ENCODE results near the gene TBL1Y.
"Not testable (repeated sequence)": the region's sequence is repeated elsewhere in the genome, so short reads cannot be mapped to it uniquely, and the experiment has no call there.

TBL1Y gene

DNA sequence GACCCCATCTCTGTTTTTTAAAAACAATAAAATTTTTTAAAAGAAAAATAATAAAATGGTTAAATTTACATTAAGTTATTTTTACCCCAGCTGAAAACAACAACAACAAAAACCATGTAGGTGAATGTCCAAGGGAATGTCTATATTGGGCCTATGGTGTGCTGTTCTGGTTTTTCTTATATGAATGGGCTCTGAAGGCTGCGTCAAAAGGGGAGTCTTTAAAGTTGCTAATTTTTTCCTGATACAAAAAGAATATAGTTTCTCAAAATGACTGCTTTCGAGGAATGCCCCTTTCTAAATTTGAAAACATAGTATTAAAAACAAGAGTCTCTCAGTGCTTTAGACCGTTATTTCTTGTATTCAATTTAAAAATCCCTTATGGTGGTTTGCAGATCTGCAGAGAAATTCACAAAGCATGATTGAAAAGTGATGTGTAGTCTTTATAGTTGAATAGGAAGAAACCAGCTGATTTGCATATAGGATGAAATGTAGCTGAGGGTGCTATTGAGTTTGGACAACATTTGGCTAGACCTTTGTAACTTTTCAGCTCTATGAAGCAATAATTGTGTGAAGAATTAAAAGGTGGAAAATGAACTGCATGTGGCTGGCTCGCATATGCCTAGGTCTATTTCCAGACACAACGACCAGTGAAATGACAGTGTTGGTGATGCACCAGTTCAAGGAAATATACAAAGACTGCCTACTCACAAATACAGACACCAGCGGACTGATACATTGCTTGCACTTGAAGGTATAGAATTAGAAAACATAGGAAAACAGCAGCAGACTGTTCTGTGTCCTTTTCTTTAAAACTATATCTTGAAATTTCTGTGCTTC, 107.0 kb downstream of the TBL1Y start:
- in situ Hi-C loops (cut with HindIII; ENCODE audit: low pct_ligation_motif_present, low pct_unique_long_range_greater_than_20kb, low sequenced_read_pairs): no loop called here
- no peak for DNase-seq

DNA sequence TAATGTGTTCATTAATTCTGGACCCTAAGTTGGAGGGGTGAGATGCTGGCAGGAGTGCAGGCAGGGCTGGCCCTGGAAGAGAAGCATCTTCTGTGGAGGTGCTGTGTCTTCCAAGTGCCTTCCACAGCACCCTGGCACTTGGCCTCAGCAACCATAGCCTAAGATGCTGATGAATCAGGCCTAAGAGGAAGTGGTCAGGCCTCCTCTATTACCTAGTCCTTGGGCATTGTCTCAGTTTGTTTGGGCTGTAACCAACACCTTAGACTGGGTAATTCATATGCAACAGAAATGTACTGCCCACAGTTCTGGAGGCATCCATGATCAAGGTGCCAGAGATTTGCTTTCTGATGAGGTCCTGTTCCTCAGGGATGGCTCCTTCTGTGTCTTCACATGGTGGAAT, 128.5 kb downstream of the TBL1Y start:
- in situ Hi-C loops (cut with HindIII; ENCODE audit: low pct_ligation_motif_present, low pct_unique_long_range_greater_than_20kb, low sequenced_read_pairs): no loop called here
- no peak for DNase-seq

DNA sequence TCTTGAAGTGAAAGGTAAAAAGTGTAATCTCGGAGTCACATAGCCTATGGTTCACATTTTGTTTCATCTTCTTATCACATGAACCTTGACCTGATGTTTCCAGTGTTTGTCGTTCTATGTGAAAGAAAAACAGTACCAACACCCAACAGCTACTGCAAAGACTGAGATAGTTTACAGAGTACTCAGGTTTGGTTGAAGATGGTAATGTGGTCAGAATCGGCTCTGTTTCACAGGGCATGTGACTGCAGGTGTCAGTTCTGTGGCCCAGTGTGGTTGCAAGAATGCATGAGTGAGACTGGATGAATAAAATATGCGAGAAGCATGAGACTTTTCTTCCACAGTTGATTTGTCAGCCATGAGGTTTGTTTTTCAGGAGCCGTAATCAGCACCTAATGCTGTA, 130.2 kb downstream of the TBL1Y start:
- DNase-seq: no peak
- in situ Hi-C loops (cut with HindIII; ENCODE audit: low pct_ligation_motif_present, low pct_unique_long_range_greater_than_20kb, low sequenced_read_pairs): no loop called here

DNA sequence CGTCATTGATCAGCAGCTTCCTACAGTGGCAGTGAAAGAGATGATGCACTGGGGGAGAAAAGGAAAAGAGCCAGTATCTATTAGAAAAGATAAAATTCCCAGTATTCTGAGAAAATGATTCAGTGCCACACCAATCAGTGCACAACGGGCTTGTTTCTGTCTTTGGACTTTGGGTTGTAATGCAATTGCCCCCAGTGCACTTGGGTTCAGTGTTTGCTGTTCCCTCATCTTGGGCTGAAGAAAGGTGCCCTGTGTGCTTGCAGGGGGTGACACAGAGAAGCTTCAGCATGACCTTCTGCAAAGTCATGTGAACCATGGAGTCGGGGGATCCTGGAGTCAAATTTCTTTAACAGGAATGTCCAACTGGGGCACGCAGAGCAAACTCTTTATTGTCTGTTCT, 131.5 kb downstream of the TBL1Y start:
- in situ Hi-C loops (cut with HindIII; ENCODE audit: low pct_ligation_motif_present, low pct_unique_long_range_greater_than_20kb, low sequenced_read_pairs): no loop called here
- no peak for DNase-seq

DNA sequence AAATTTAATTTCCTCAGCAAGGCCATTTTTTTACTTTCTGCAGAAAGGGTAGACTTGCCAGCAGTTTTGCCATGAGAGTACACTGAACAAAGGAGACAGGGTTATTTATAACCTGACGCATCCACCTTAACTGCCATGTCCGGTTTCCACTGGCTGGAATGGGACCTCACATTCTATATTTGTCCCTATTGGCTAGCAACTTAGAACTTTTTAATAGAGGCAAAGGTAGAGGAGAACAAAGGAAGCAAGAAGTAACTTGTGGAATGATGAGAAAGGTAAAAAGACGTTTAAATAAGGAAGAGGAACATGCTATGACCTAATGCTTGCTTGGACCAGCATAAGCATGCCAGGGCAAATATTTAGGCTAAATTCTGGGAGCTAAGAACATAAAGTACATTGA, 142.0 kb downstream of the TBL1Y start:
- in situ Hi-C loops (cut with HindIII; ENCODE audit: low pct_ligation_motif_present, low pct_unique_long_range_greater_than_20kb, low sequenced_read_pairs); DNase-seq: not testable (repeated sequence)

DNA sequence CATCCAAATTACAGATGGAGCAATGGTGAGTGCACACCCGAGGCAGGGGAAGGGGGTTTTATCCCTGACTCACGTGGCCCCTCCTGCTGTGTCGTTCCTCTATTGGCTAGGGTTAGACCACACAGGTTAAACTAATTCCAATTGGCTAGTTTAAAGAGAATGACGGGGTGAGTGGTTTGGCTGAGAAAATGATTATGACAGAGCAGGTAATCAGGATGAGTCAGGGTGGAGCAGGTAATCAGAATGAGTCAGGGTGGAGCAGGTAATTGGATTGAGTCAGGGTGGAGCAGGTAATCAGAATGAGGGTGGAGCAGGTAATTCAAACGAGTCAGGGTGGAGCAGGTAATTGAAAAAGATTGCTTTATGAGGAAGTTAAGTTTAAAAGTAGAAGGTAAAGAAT, 146.4 kb downstream of the TBL1Y start:
- no peak for DNase-seq
- in situ Hi-C loops (cut with HindIII; ENCODE audit: low pct_ligation_motif_present, low pct_unique_long_range_greater_than_20kb, low sequenced_read_pairs): no loop called here

DNA sequence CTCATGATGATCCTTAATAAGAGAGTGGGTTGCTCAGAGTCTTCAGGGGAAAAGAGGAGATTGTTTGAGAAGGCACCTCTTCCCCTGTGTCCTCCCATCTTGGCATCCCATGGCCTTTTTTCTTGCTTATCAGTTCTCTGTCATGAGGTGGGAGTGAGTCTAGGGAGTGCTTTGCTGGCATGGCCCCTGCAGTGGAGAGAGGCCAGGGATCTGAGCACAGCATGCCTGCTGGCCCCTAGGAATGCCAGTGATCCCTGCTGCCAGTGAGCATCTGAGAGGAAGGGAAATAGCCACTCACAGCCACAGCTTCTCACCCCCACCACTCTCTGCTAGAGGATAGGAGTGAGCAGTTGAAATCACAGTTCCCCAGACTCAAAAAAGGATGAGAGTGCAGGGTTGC, 168.2 kb downstream of the TBL1Y start:
- DNase-seq: no peak
- in situ Hi-C loops (cut with HindIII; ENCODE audit: low pct_ligation_motif_present, low pct_unique_long_range_greater_than_20kb, low sequenced_read_pairs): no loop called here

DNA sequence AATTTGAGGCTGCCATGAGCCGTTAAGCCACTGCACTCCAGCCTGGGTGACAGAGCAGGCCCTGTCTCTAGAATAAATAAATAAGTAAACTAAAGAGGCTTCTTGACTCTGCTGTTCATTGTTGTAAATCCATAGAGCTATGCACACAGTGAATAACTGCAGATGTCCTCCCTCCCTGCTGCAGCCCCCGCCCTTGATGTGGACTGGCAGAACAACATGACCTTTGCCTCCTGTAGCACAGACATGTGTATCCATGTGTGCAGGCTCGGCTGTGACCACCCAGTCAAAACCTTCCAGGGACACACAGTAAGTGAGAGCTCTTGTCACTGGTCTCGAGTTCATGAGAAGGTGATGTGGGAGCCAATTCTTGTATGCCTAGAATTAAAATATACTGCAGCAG, 170.1 kb downstream of the TBL1Y start:
- in situ Hi-C loops (cut with HindIII; ENCODE audit: low pct_ligation_motif_present, low pct_unique_long_range_greater_than_20kb, low sequenced_read_pairs); DNase-seq: not testable (repeated sequence)

DNA sequence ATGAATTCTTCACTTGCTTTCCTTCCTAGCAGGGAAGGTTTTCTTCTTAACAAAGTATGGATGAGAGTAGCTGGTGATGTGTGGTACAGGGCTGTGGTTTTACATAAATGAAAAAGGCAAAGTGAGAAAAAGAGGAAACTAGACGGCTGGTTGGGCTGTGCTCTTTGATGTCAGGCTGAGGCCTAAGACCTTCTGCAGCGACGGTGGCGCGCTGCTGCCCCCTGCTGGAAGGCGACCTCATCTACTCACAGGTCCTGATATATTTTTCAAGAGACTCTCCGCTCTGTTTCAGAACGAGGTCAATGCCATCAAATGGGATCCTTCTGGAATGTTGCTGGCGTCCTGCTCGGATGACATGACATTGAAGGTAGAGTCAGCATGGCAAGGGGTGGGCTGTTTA, 175.1 kb downstream of the TBL1Y start:
- in situ Hi-C loops (cut with HindIII; ENCODE audit: low pct_ligation_motif_present, low pct_unique_long_range_greater_than_20kb, low sequenced_read_pairs): no loop called here
- DNase-seq: no peak

DNA sequence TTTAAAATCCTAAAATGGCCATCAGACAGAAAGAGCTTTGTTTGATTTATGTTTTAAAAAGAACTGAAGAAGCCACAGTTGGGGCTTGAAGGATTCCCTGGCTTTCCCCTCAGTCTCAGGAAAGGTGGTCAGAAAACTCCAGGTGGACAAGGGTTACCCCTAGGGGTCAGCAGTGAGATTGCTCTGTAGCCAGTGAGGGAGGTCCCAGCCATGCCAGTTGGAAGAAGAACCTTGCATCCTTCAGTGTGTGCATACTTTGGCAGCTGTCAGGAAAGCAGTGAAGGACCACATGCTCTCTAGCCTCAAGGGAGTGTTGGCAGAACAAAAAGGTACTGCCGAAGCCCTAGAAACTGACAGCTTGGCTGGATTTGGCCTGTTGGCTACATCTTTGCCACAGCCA, 182.3 kb downstream of the TBL1Y start:
- in situ Hi-C loops (cut with HindIII; ENCODE audit: low pct_ligation_motif_present, low pct_unique_long_range_greater_than_20kb, low sequenced_read_pairs): no loop called here
- DNase-seq: no peak

DNA sequence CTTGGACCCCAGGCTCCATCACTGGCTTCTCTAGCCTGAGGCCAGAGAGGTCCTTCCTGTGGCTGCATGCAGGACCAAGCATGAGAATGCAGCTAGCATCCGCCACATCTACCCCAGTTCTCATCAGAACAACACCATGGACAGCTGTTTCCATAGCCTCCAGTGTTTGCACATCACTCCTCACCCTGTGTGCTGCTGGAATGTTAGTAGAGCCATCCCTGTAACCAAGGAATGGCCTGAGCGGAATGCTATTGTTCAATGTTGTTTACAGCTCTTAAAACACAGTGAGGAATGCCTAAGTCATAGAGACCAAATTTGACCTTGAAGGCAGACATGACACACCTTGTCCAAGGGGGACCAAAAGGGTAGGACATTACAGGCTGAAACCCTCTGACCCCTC, 183.9 kb downstream of the TBL1Y start:
- DNase-seq: no peak
- in situ Hi-C loops (cut with HindIII; ENCODE audit: low pct_ligation_motif_present, low pct_unique_long_range_greater_than_20kb, low sequenced_read_pairs): no loop called here

DNA sequence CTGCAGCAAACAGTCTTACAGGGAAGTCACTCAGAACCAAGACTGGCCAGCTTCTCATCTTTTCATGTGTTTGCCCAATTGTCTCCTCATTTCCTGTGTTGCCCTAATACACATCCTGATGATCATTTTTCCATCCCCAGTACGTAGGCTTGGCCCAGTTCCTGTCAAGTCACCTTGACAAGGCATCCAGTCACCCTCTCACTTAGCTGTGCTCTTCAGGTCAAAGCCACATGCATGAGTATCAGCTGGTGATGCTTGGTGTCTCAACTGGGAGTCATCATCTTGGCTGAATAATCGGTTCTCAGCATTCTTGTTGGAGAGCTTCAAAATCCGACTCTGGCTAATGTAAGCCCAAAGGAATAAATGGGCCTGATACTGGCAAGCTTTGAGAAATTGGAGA, 186.5 kb downstream of the TBL1Y start:
- in situ Hi-C loops (cut with HindIII; ENCODE audit: low pct_ligation_motif_present, low pct_unique_long_range_greater_than_20kb, low sequenced_read_pairs): no loop called here
- no peak for DNase-seq

DNA sequence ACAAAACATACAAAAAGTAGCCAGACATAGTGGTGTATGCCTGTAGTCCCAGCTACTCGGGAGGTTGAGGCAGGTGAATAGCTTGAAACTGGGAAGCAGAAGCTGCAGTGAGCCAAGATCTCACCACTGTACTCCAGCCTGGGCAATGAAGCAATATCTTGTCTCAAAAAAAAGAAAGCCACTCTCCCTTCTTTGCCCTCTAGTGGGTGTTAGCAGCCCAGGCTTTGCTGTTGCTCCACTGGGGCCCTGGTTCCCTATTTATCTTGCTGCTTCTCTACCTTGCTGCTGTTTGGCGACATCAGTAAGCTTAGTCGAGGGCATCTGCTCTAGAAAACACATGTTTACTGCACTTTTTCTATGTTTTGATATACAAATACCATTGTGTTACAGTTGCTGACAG, 189.2 kb downstream of the TBL1Y start:
- in situ Hi-C loops (cut with HindIII; ENCODE audit: low pct_ligation_motif_present, low pct_unique_long_range_greater_than_20kb, low sequenced_read_pairs): no loop called here
- no peak for DNase-seq

DNA sequence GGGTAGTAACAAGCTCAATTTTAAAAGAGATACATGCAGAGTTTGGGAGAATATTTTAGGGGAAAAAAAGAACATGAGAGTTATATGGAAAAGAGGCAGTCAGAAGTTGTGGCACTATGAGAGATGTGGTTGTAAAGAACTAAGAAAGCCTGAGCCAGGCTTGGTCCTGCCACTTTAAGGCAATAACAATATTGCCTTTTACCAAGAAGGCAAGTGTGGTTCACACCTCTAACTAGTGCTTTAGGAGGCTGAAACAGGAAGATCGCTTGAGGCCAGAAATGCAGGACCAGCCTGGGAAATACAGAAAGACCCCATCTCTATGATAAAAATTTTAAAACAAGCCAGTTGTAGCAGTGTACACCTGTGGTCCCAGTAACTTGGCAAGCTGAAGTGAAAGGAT, 192.2 kb downstream of the TBL1Y start:
- in situ Hi-C loops (cut with HindIII; ENCODE audit: low pct_ligation_motif_present, low pct_unique_long_range_greater_than_20kb, low sequenced_read_pairs): no loop called here
- no peak for DNase-seq

DNA sequence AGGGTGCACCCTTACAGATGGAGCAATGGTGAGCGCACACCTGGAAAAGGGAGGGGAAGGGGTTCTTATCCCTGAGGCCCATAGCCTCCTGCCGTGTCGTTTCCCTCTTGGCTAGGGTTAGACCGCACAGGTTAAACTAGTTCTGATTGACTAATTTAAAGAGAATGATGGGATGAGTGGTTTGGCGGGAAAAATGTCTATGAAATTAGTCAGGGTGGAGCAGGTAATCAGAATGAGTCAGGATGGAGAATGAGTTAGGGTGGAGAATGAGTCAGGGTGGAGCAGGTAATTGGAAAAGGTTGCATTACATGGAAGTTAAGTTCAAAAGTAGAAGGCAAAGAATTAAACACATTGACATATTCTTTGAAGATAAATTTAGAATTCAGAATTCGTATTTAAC, 196.7 kb downstream of the TBL1Y start:
- in situ Hi-C loops (cut with HindIII; ENCODE audit: low pct_ligation_motif_present, low pct_unique_long_range_greater_than_20kb, low sequenced_read_pairs): no loop called here

DNA sequence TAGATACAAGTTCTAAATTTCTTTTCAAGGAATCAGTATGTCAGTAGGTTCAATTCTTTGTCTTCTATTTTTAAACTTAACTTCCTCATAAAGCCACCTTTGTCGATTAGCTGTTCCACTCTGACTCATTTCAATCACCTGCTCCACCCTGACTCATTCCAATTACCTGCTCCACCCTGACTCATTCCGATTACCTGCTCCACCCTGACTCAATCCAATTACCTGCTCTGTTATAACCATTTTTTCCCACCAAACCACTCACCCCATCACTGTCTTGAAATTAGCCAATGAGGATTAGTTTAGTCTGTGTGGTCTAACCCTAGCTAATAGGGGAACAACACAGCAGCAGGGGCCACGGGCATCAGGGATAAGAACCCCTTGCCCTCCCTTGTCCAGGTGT, 199.6 kb downstream of the TBL1Y start:
- in situ Hi-C loops (cut with HindIII; ENCODE audit: low pct_ligation_motif_present, low pct_unique_long_range_greater_than_20kb, low sequenced_read_pairs): no loop called here

More for the DNA sequence above, 196.7 kb downstream of the TBL1Y start:
- DNase-seq: no peak

DNA sequence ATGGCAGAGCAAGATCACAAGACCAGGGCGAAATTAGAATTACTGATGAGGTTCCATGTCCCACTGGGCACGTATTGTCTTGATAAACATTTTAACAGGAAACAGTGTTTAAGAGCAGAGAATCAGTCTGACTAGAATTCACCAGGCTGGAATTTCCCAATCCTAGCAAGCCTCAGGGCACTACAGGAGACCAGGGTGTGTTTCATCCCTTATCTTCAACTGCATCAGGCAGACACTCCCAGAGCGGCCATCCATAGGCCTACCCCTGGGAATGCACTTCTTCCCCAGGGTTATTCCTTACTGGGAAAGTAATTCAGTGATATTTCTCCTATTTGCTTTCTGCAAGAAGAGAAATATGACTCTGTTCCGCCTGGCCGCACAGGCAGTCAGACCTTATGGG, 205.4 kb downstream of the TBL1Y start:
- DNase-seq: no peak
- in situ Hi-C loops (cut with HindIII; ENCODE audit: low pct_ligation_motif_present, low pct_unique_long_range_greater_than_20kb, low sequenced_read_pairs): no loop called here

More for the DNA sequence above, 199.6 kb downstream of the TBL1Y start:
- no peak for DNase-seq

DNA sequence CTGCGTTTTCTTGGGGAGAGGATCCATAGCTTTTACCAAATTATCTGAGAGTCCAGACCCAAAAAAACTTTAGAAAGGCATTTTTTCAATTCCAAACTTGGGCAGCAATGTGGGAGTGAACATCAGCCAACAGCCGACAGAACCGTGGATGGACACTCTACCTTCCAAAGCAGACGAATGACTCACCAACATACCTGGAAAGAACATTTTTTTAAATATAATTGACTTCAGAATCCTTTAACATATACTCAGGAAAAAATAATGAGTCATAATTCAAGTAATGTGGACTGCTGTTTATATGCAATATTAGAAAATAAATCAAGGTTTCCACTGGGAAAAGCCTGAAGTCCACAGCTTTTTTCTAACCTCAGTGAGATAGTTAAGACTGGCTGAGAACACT, 211.7 kb downstream of the TBL1Y start:
- in situ Hi-C loops (cut with HindIII; ENCODE audit: low pct_ligation_motif_present, low pct_unique_long_range_greater_than_20kb, low sequenced_read_pairs): no loop called here
- no peak for DNase-seq

DNA sequence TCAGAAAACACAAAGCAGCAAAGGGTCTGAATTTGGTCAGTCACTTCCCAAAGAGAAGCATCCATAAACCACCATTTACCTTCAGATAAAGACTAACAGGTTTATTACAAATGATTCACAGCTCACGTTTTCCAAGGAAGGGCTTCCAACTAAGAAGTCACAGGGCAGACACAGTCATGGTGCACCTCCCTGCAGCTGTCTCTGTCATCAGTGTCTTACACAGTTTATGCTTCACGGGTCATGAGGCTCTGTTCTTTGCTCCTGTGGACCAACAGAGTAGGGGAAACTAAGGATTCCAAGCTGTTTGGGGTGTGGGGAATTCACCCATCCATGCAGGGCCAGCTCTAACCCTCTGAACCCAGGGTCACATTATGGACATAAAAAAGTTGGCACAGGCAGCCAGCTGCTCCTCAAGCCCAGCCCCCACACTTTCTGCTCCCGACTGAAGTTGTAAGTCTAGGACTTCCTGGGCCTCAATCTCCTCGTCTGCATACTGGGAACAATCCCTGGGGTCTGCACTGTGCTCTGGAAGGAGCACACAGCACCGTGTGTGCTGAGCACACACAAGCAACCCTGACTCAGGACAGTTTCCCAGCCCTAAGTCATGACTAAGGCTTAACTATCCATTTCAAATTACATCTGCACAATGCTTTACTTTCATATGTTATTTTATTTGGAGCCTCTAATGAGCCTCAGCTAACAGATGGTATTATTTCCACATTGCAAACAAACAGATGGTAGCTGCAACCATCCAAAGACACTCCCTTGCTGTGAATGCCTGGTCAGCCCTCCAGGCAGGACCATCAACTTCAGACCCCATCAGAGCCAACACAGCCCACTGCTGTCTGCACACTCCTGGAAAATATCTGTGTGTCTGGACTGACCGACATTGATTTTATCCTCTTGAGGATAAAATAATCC, 214.9 kb downstream of the TBL1Y start:
- in situ Hi-C loops (cut with HindIII; ENCODE audit: low pct_ligation_motif_present, low pct_unique_long_range_greater_than_20kb, low sequenced_read_pairs): no loop called here
- no peak for DNase-seq

DNA sequence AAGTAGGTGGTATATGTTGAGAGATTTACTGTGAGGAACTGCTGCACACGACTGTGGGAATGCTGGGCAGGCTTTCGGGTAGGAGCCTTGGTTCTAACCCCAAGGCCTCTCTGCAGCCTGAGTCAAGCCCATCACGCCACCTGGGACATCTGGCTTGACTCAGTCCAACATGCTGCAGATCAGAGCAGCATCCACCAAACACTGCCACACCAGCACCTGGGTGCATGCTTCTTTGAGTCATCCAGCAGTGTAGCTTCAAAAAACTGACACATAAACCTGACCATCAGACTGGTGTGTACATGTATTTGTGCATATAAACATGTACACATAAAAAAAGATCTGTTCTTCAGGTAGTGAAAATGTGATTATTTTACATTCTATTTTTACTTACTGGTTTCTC, 217.7 kb downstream of the TBL1Y start:
- in situ Hi-C loops (cut with HindIII; ENCODE audit: low pct_ligation_motif_present, low pct_unique_long_range_greater_than_20kb, low sequenced_read_pairs): no loop called here
- DNase-seq: no peak
